ENCODE results near the gene ALDH1L1.
A peak's percentile ranks its signal among the peaks of the same experiment; 100 is the strongest.

ALDH1L1 gene

GRCh38 chr3:126134219-126134975, 46.0 kb downstream of the ALDH1L1 start:
- peak; percentile 11 for DNase-seq (ENCODE audit: low read depth)

GRCh38 chr3:126133606-126134005, 46.8 kb downstream of the ALDH1L1 start:
- DNase-seq (ENCODE audit: low read depth): no peak

- no peak for DNase-seq (ENCODE audit: low read depth)
Measured at GRCh38 chr3:126132751-126133511, 47.5 kb downstream of the ALDH1L1 start.

- no peak for DNase-seq (ENCODE audit: low read depth)
Measured at GRCh38 chr3:126131881-126132750, 48.3 kb downstream of the ALDH1L1 start.

GRCh38 chr3:126130981-126131745, 49.2 kb downstream of the ALDH1L1 start:
- no peak for DNase-seq (ENCODE audit: low read depth)

- no peak for DNase-seq (ENCODE audit: low read depth)
Measured at GRCh38 chr3:126130081-126130855, 50.1 kb downstream of the ALDH1L1 start.

GRCh38 chr3:126129398-126129891, 50.9 kb downstream of the ALDH1L1 start:
- DNase-seq (ENCODE audit: low read depth): no peak

GRCh38 chr3:126128504-126129397, 51.6 kb downstream of the ALDH1L1 start:
- no peak for DNase-seq (ENCODE audit: low read depth)

GRCh38 chr3:126127904-126128303, 52.5 kb downstream of the ALDH1L1 start:
- no peak for DNase-seq (ENCODE audit: low read depth)

- no peak for DNase-seq (ENCODE audit: low read depth)
Measured at GRCh38 chr3:126127452-126127851, 52.9 kb downstream of the ALDH1L1 start.

- no peak for DNase-seq (ENCODE audit: low read depth)
Measured at GRCh38 chr3:126126811-126127431, 53.5 kb downstream of the ALDH1L1 start.

GRCh38 chr3:126126286-126126685, 54.1 kb downstream of the ALDH1L1 start:
- DNase-seq (ENCODE audit: low read depth): no peak

- DNase-seq (ENCODE audit: low read depth): no peak
Measured at GRCh38 chr3:126125781-126126251, 54.6 kb downstream of the ALDH1L1 start.

GRCh38 chr3:126125341-126125740, 55.0 kb downstream of the ALDH1L1 start:
- no peak for DNase-seq (ENCODE audit: low read depth)

GRCh38 chr3:126124896-126125295, 55.5 kb downstream of the ALDH1L1 start:
- no peak for DNase-seq (ENCODE audit: low read depth)

- DNase-seq (ENCODE audit: low read depth): no peak
Measured at GRCh38 chr3:126124148-126124868, 56.1 kb downstream of the ALDH1L1 start.

- DNase-seq (ENCODE audit: low read depth): no peak
Measured at GRCh38 chr3:126121632-126122031, 58.8 kb downstream of the ALDH1L1 start.

- DNase-seq (ENCODE audit: low read depth): no peak
Measured at GRCh38 chr3:126121074-126121473, 59.3 kb downstream of the ALDH1L1 start.

Measured in stimulated activated CD8-positive, alpha-beta memory T cell treated with anti-CD3 and anti-CD28 coated beads, Interleukin-15, amount 100 ng/mL, for 1 hour (primary cell).